Liver (tissue), 9 donors: ENCODE measurements around the gene PPM1L. TPM values are rescaled to one million over a fixed set of nuclear protein-coding genes. Genes with fewer than 3 reads are reported as not detected.

ENCODE experiments used
- DNase-seq: peaks from one replicate; pipeline ENCODE4 v3.0.0-alpha.2; 2017; ENCODE audit warnings: low spot score
- H3K27ac ChIP-seq, 2 donors: one replicate each; pipeline ENCODE4 v1.7.0; 2013; ENCODE audit warnings: inconsistent platforms in 2 of 2, low read length in 2 of 2, control low read depth in 1 of 2, low read depth in 1 of 2, mild to moderate bottlenecking in 1 of 2
- H3K27me3 ChIP-seq, 4 donors: one replicate each; pipeline versions ENCODE4 v1.6.1 to v1.7.0; 2013; ENCODE audit warnings: low read length in 3 of 4, inconsistent platforms in 1 of 4, mild to moderate bottlenecking in 1 of 4, moderate library complexity in 1 of 4; ENCODE audit not compliant: control insufficient read depth in 4 of 4, insufficient read depth in 4 of 4
- H3K36me3 ChIP-seq, 4 donors: one replicate each; pipeline versions ENCODE4 v1.6.1 to v1.7.0; 2013; ENCODE audit warnings: low read length in 3 of 4, mild to moderate bottlenecking in 3 of 4, low read depth in 1 of 4, moderate library complexity in 1 of 4; ENCODE audit not compliant: control insufficient read depth in 4 of 4, insufficient read depth in 3 of 4
- H3K4me1 ChIP-seq, 4 donors: one replicate each; pipeline versions ENCODE4 v1.6.1 to v1.7.0; 2013; ENCODE audit warnings: low read length in 3 of 4, mild to moderate bottlenecking in 3 of 4, moderate library complexity in 1 of 4; ENCODE audit not compliant: control insufficient read depth in 4 of 4, insufficient read depth in 4 of 4
- H3K4me3 ChIP-seq, 3 donors: one replicate each; pipeline versions ENCODE4 v1.6.1 to v1.7.0; 2013; ENCODE audit warnings: low read length in 3 of 3, control low read depth in 1 of 3, low read depth in 1 of 3, mild to moderate bottlenecking in 1 of 3
- H3K9ac ChIP-seq, 2 donors: one replicate each; pipeline ENCODE4 v1.7.0; 2013; ENCODE audit warnings: low read length in 2 of 2, mild to moderate bottlenecking in 2 of 2, moderate library complexity in 2 of 2, control low read depth in 1 of 2, low read depth in 1 of 2
- H3K9me3 ChIP-seq, 4 donors: one replicate each; pipeline versions ENCODE4 v1.6.1 to v1.7.0; 2013; ENCODE audit warnings: low read length in 3 of 4; ENCODE audit not compliant: control insufficient read depth in 4 of 4
- ATF3 ChIP-seq: IDR thresholded peaks from 2 replicates; pipeline ENCODE4 v1.6.1; 2016; ENCODE audit warnings: antibody characterized with exemption
- CTCF ChIP-seq: fragments of 150-350 bp; IDR thresholded peaks from 2 replicates; pipeline ENCODE4 v1.5.1; 2017; ENCODE audit warnings: improper control_type of control experiment, low read depth, low read length; ENCODE audit not compliant: missing input control
- EGR1 ChIP-seq, 2 donors: IDR thresholded peaks; 2 replicates each; pipeline ENCODE4 v1.6.1; 2016 to 2018; ENCODE audit warnings: antibody characterized with exemption in 2 of 2, low read depth in 2 of 2
- FOXA1 ChIP-seq: IDR thresholded peaks from 2 replicates; pipeline ENCODE4 v1.6.1; 2016; ENCODE audit warnings: antibody characterized with exemption
- FOXA2 ChIP-seq: IDR thresholded peaks from 2 replicates; pipeline ENCODE4 v1.6.1; 2016; ENCODE audit warnings: antibody characterized with exemption
- GABPA ChIP-seq, 2 donors: IDR thresholded peaks in 1 of 2; conservative IDR thresholded peaks in 1 of 2; 2 replicates each; pipeline ENCODE4 v1.6.1; 2016; ENCODE audit warnings: antibody characterized with exemption in 2 of 2, mild to moderate bottlenecking in 1 of 2, moderate library complexity in 1 of 2
- HNF4A ChIP-seq, 2 donors: conservative IDR thresholded peaks; 2 replicates each; pipeline ENCODE4 v1.6.1; 2016; ENCODE audit warnings: antibody characterized with exemption in 2 of 2, mild to moderate bottlenecking in 2 of 2
- HNF4G ChIP-seq: IDR thresholded peaks from 2 replicates; pipeline ENCODE4 v1.6.1; 2016; ENCODE audit warnings: antibody characterized with exemption
- JUND ChIP-seq, 2 donors: IDR thresholded peaks; 2 replicates each; pipeline ENCODE4 v1.6.1; 2016; ENCODE audit warnings: antibody characterized with exemption in 2 of 2
- MAX ChIP-seq: IDR thresholded peaks from 2 replicates; pipeline ENCODE4 v1.6.1; 2016; ENCODE audit warnings: antibody characterized with exemption
- NR2F2 ChIP-seq: IDR thresholded peaks from 2 replicates; pipeline ENCODE4 v1.6.1; 2016; ENCODE audit warnings: antibody characterized with exemption
- RAD21 ChIP-seq, 2 donors: IDR thresholded peaks; 2 replicates each; pipeline ENCODE4 v1.6.1; 2016; ENCODE audit warnings: antibody characterized with exemption in 2 of 2, mild to moderate bottlenecking in 2 of 2
- REST ChIP-seq: IDR thresholded peaks from 2 replicates; pipeline ENCODE4 v1.6.1; 2016; ENCODE audit warnings: antibody characterized with exemption, mild to moderate bottlenecking
- RXRA ChIP-seq, 2 donors: IDR thresholded peaks; 2 replicates each; pipeline ENCODE4 v1.6.1; 2017 to 2018; ENCODE audit warnings: antibody characterized with exemption in 2 of 2, mild to moderate bottlenecking in 1 of 2
- SP1 ChIP-seq: IDR thresholded peaks from 2 replicates; pipeline ENCODE4 v1.6.1; 2018; ENCODE audit warnings: antibody characterized with exemption, mild to moderate bottlenecking
- TAF1 ChIP-seq: conservative IDR thresholded peaks from 2 replicates; pipeline ENCODE4 v1.6.1; 2016; ENCODE audit warnings: antibody characterized with exemption, mild to moderate bottlenecking
- YY1 ChIP-seq: IDR thresholded peaks from 2 replicates; pipeline ENCODE4 v1.6.1; 2016; ENCODE audit warnings: antibody characterized with exemption, mild to moderate bottlenecking
- ZBTB33 ChIP-seq: IDR thresholded peaks from 2 replicates; pipeline ENCODE4 v1.6.1; 2016; ENCODE audit warnings: antibody characterized with exemption
- WGBS: extraction: QIAGEN DNeasy Blood & Tissue Kit; methylation state at CpG from one replicate; pipeline ENCODE4 v1.1.7; 2013; 5-methylcytosine and 5-hydroxymethylcytosine counted together
- polyA plus RNA-seq, 2 donors: library from polyadenylated mRNA; stranded (reverse) in 1 of 2; unstranded in 1 of 2; fragments of 200-250 nt in 1 of 2; fragments of >200 nt in 1 of 2; fragmentation: Nextera tagmentation in 1 of 2; extraction: Ambion mirVana in 1 of 2; gene quantifications; one replicate each; pipeline versions ENCODE4 v1.2.1 to v1.2.3, GENCODE V29; 2013 to 2015
- total RNA-seq, 2 donors: library from RNA; depleted of rRNA; stranded (reverse); fragments of >200 nt; gene quantifications; one replicate each; pipeline ENCODE4 v1.2.3, GENCODE V29; 2014
- donor health status: healthy.
- donor health status: healthy.
- donor health status: healthy.
- donor health status: healthy.
- donor health status: healthy.

The PPM1L gene
- total and polyA plus RNA-seq, 4 donors = 1.6 to 8.5 (median 4.8) TPM

GRCh38 chr3:160792540-160792939 lies 36.5 kb downstream of the PPM1L start:
- TF ChIP-seq FOXA2 (no peak), HNF4G (no peak), EGR1 (IDR thresholded peaks at IDR 0.05; ENCODE audit: low read depth in 2 of 2) (no peak), ATF3 (no peak), SP1 (no peak), FOXA1 (no peak), RXRA (IDR thresholded peaks at IDR 0.05) (no peak), TAF1 (no peak), NR2F2 (no peak), GABPA (IDR thresholded peaks at IDR 0.05 in 1 of 2, conservative IDR thresholded peaks at IDR 0.05 in 1 of 2) (no peak), JUND (IDR thresholded peaks at IDR 0.05) (no peak), RAD21 (IDR thresholded peaks at IDR 0.05) (no peak), CTCF (no peak), ZBTB33 (no peak)
- peaks cover 0 to 13% (median 2%) of the 10 kb centered on the region in 4 donors for H3K4me1 ChIP-seq
- no peak for DNase-seq
- no peaks in the 10 kb centered on the region for H3K36me3 ChIP-seq
- H3K9ac ChIP-seq = no peak overlapping the region
- WGBS = 74% methylated on average over 2 of the region's 2 CpGs
- H3K9me3 ChIP-seq = no peaks in the 10 kb centered on the region
- H3K27ac ChIP-seq = no peak overlapping the region
- H3K4me3 ChIP-seq = no peak overlapping the region
- H3K27me3 ChIP-seq = no peaks in the 10 kb centered on the region

GRCh38 chr3:160793722-160794252 lies 37.8 kb downstream of the PPM1L start:
- TF ChIP-seq JUND (IDR thresholded peaks at IDR 0.05) (no peak), HNF4G (no peak), SP1 (no peak), NR2F2 (no peak), HNF4A (conservative IDR thresholded peaks at IDR 0.05) (no peak), REST (no peak), ZBTB33 (no peak), FOXA2 (no peak), FOXA1 (no peak), GABPA (IDR thresholded peaks at IDR 0.05 in 1 of 2, conservative IDR thresholded peaks at IDR 0.05 in 1 of 2) (no peak), RXRA (IDR thresholded peaks at IDR 0.05) (no peak), YY1 (no peak), TAF1 (no peak), RAD21 (IDR thresholded peaks at IDR 0.05) (no peak), MAX (no peak), EGR1 (IDR thresholded peaks at IDR 0.05; ENCODE audit: low read depth in 2 of 2) (no peak), CTCF (no peak), ATF3 (no peak)
- Histone ChIP-seq H3K27me3 (no peaks in the 10 kb centered on the region), H3K4me3 (no peak overlapping the region), H3K4me1 (peaks cover 0 to 14% (median 2%) of the 10 kb centered on the region in 4 donors), H3K36me3 (no peaks in the 10 kb centered on the region), H3K27ac (no peak overlapping the region), H3K9ac (no peak overlapping the region), H3K9me3 (no peaks in the 10 kb centered on the region)
- DNase-seq = no peak
- 81% methylated on average over 1 of the region's 1 CpG for WGBS
